SK-N-SH (cell line): ENCODE data around the gene SLC6A8. TPM values are rescaled to one million over a fixed set of nuclear protein-coding genes. Genes with fewer than 3 reads are reported as not detected.

ENCODE experiments used
- CTCF ChIA-PET: fragments of 300-600, 350-600 bp; formaldehyde crosslinking; extraction: SDS; loops from one replicate; lab custom pipeline; 2021; lab: Yijun Ruan, JAX
- POLR2A ChIA-PET: fragments of 350-600 bp; sonication (Branson Sonifier 250); formaldehyde crosslinking; extraction: SDS; loops from one replicate; lab custom pipeline; 2020; ENCODE audit warnings: antibody characterized with exemption, inconsistent platforms; lab: Yijun Ruan, JAX
- DNase-seq: peaks from one replicate; pipeline ENCODE4 v3.0.0; 2012
- H2AFZ ChIP-seq: fragments of 200-600 bp; sonication (generic); 2 replicates; pipeline ENCODE4 v1.8.1; 2016; ENCODE audit warnings: antibody characterized with exemption, mild to moderate bottlenecking, low read depth
- H3F3A ChIP-seq: fragments of 200-600 bp; sonication (generic); replicated peaks from 2 replicates; pipeline ENCODE3; 2016; ENCODE audit warnings: antibody characterized with exemption, mild to moderate bottlenecking; ENCODE audit not compliant: insufficient read depth
- H3K27ac ChIP-seq, 2 experiments: fragments of 200-500 bp in 1 of 2; fragments of 200-600 bp in 1 of 2; sonication (Bioruptor generic) in 1 of 2; sonication (generic), shearing (Covaris generic) in 1 of 2; 2 replicates each; pipeline versions ENCODE4 v1.5.1 to v1.6.1; 2014 to 2016; ENCODE audit warnings: low read depth in 2 of 2, inconsistent platforms in 1 of 2, low read length in 1 of 2, mild to moderate bottlenecking in 1 of 2, mixed read lengths in 1 of 2
- H3K27me3 ChIP-seq: fragments of 200-600 bp; sonication (generic), shearing (Covaris generic); 2 replicates; pipeline ENCODE4 v1.6.1; 2016; ENCODE audit warnings: mixed run types; ENCODE audit not compliant: insufficient read depth
- H3K36me3 ChIP-seq, 2 experiments: fragments of 200-500 bp in 1 of 2; fragments of 200-600 bp in 1 of 2; sonication (Bioruptor generic) in 1 of 2; sonication (generic) in 1 of 2; replicated peaks in 1 of 2; 2 replicates each; pipeline versions ENCODE3 to v1.5.1; 2014 to 2016; ENCODE audit warnings: low read length in 1 of 2, mild to moderate bottlenecking in 1 of 2; ENCODE audit not compliant: insufficient read depth in 2 of 2, control insufficient read depth in 1 of 2
- H3K4me1 ChIP-seq, 2 experiments: fragments of 200-500 bp in 1 of 2; fragments of 200-600 bp in 1 of 2; sonication (Bioruptor generic) in 1 of 2; sonication (generic), shearing (Covaris generic) in 1 of 2; 2 replicates each; pipeline versions ENCODE4 v1.5.1 to v1.6.1; 2014 to 2016; ENCODE audit warnings: low read depth in 1 of 2, low read length in 1 of 2, mixed run types in 1 of 2; ENCODE audit not compliant: insufficient read depth in 2 of 2, control insufficient read depth in 1 of 2
- H3K4me2 ChIP-seq: fragments of 200-600 bp; sonication (generic), shearing (Covaris generic); 2 replicates; pipeline ENCODE4 v1.6.1; 2017; ENCODE audit warnings: mixed run types
- H3K4me3 ChIP-seq, 2 experiments: fragments of 200-500 bp in 1 of 2; fragments of 200-600 bp in 1 of 2; sonication (Bioruptor generic) in 1 of 2; sonication (generic), shearing (Covaris generic) in 1 of 2; 2 replicates each; pipeline versions ENCODE4 v1.5.1 to v1.8.1; 2014 to 2016; ENCODE audit warnings: low read depth in 2 of 2, inconsistent platforms in 1 of 2, low read length in 1 of 2, mild to moderate bottlenecking in 1 of 2, mixed read lengths in 1 of 2, moderate library complexity in 1 of 2
- H3K79me2 ChIP-seq: fragments of 200-600 bp; sonication (generic); 2 replicates; pipeline ENCODE4 v1.8.1; 2017; ENCODE audit warnings: mild to moderate bottlenecking; ENCODE audit not compliant: insufficient read depth
- H3K9ac ChIP-seq: fragments of 200-600 bp; sonication (generic); 2 replicates; pipeline ENCODE4 v1.6.1; 2017; ENCODE audit warnings: mixed run types
- H3K9me2 ChIP-seq: fragments of 200-600 bp; sonication (generic); 2 replicates; pipeline ENCODE4 v1.6.1; 2017; ENCODE audit warnings: mixed run types
- H3K9me3 ChIP-seq: fragments of 200-600 bp; sonication (generic); 2 replicates; pipeline ENCODE4 v1.6.1; 2017; ENCODE audit warnings: mixed run types, mild to moderate bottlenecking, moderate library complexity
- H4K20me1 ChIP-seq: fragments of 200-600 bp; sonication (generic); 2 replicates; pipeline ENCODE4 v1.6.1; 2017; ENCODE audit warnings: mild to moderate bottlenecking, mixed run types; ENCODE audit not compliant: insufficient read depth
- CHD2 ChIP-seq: fragments of 150-350 bp; IDR thresholded peaks from 2 replicates; pipeline ENCODE4 v1.6.1; 2018; ENCODE audit warnings: low read length; ENCODE audit not compliant: partially characterized antibody
- EP300 ChIP-seq, 2 experiments: IDR thresholded peaks; 2 replicates each; pipeline versions ENCODE4 v1.4.0 to v1.6.1; 2012; ENCODE audit warnings: borderline replicate concordance in 1 of 2, low read depth in 1 of 2, low read length in 1 of 2
- EZH2phosphoT487 ChIP-seq: fragments of 200-600 bp; sonication (generic); IDR thresholded peaks from 2 replicates; pipeline ENCODE4 v1.6.1; 2017; ENCODE audit warnings: low read depth, mixed run types, mild to moderate bottlenecking, antibody characterized with exemption, moderate library complexity, borderline replicate concordance
- FOSL2 ChIP-seq: IDR thresholded peaks from 2 replicates; pipeline ENCODE4 v1.4.0; 2012; ENCODE audit warnings: low read depth, mild to moderate bottlenecking, moderate library complexity, borderline replicate concordance
- FOXM1 ChIP-seq: IDR thresholded peaks from 2 replicates; pipeline ENCODE4 v1.4.0; 2012; ENCODE audit warnings: low read depth, mild to moderate bottlenecking
- JUND ChIP-seq: IDR thresholded peaks from 2 replicates; pipeline ENCODE4 v1.4.0; 2012
- MAX ChIP-seq: IDR thresholded peaks from 2 replicates; pipeline ENCODE4 v1.4.0; 2012; ENCODE audit warnings: low read depth
- MEF2A ChIP-seq: IDR thresholded peaks from 2 replicates; pipeline ENCODE4 v1.4.0; 2012; ENCODE audit warnings: low read depth, borderline replicate concordance
- MXI1 ChIP-seq: IDR thresholded peaks from 2 replicates; pipeline ENCODE4 v1.6.1; 2012; ENCODE audit warnings: mild to moderate bottlenecking, low read depth, low read length, improper control_type of control experiment
- NRF1 ChIP-seq: IDR thresholded peaks from 2 replicates; pipeline ENCODE4 v1.6.1; 2012; ENCODE audit warnings: low read depth, mild to moderate bottlenecking, low read length
- POLR2AphosphoS5 ChIP-seq: IDR thresholded peaks from 2 replicates; pipeline ENCODE4 v1.6.1; 2012; ENCODE audit warnings: low read depth, low read length
- RFX5 ChIP-seq: IDR thresholded peaks from 2 replicates; pipeline ENCODE4 v1.6.1; 2012; ENCODE audit warnings: mild to moderate bottlenecking, improper control_type of control experiment, low read length
- RXRA ChIP-seq: IDR thresholded peaks from 2 replicates; pipeline ENCODE4 v1.4.0; 2012; ENCODE audit warnings: low read depth, mild to moderate bottlenecking, borderline replicate concordance
- SIN3A ChIP-seq: IDR thresholded peaks from 2 replicates; pipeline ENCODE4 v1.6.1; 2012; ENCODE audit warnings: low read depth, mild to moderate bottlenecking, low read length, moderate library complexity, borderline replicate concordance
- SMC3 ChIP-seq: IDR thresholded peaks from 2 replicates; pipeline ENCODE4 v1.6.1; 2012; ENCODE audit warnings: low read depth, low read length, improper control_type of control experiment
- TEAD4 ChIP-seq: IDR thresholded peaks from 2 replicates; pipeline ENCODE4 v1.4.0; 2012; ENCODE audit warnings: mild to moderate bottlenecking, borderline replicate concordance; ENCODE audit not compliant: insufficient read depth
- USF2 ChIP-seq: fragments of 150-350 bp; IDR thresholded peaks from 2 replicates; pipeline ENCODE4 v1.6.1; 2017; ENCODE audit warnings: antibody characterized with exemption, low read length, low read depth, borderline replicate concordance
- WGBS: methylation state at CpG from one replicate; pipeline ENCODE4 v1.1.6; 2017; ENCODE audit warnings: low lambda C conversion rate; 5-methylcytosine and 5-hydroxymethylcytosine counted together
- polyA plus RNA-seq, 3 experiments: library from polyadenylated mRNA; depleted of rRNA; stranded (reverse); fragments of >200 nt; gene quantifications; 2 replicates each; pipeline ENCODE4 v1.2.3, GENCODE V29; 2012
- TF ChIP-seq, protein P1 (sequence below): IDR thresholded peaks from 2 replicates; pipeline ENCODE4 v1.6.1; 2012; ENCODE audit warnings: mild to moderate bottlenecking, low read depth, low read length, moderate library complexity
- TF ChIP-seq, protein P2 (sequence below): fragments of 200-600 bp; sonication (generic); IDR thresholded peaks from 2 replicates; pipeline ENCODE4 v1.6.1; 2017; ENCODE audit warnings: antibody characterized with exemption, mild to moderate bottlenecking, moderate library complexity

The SLC6A8 gene
- polyA plus RNA-seq, 1 of the 3 experiments (the other 2 are of a cell fraction): 30.8 TPM

- Histone ChIP-seq H3K4me1 (peaks cover 0 to 6% of the 10 kb centered on the region in 2 experiments; a peak in 1 of 4 replicates), H3K9me3 (no peaks in the 10 kb centered on the region), H3K4me2 (no peak overlapping the region), H3K9ac (no peak overlapping the region), H2AFZ (no peak overlapping the region), H3K27me3 (peaks cover 16% of the 10 kb centered on the region; the same call in 1 of the 2 replicates), H3K36me3 (peaks cover 7 to 13% of the 10 kb centered on the region in 2 experiments), H4K20me1 (0 out of 2 replicates have a peak, but pooled peaks cover 9% of the 10 kb centered on the region), H3K4me3 (no peak overlapping the region), H3F3A (no peaks in the 10 kb centered on the region), H3K79me2 (peaks cover 6% of the 10 kb centered on the region; the same call in 1 of the 2 replicates), H3K9me2 (no peaks in the 10 kb centered on the region), H3K27ac (no peak overlapping the region)
- TF ChIP-seq USF2: no peak
- no peak for TF ChIP-seq RFX5
- TF ChIP-seq EZH2phosphoT487: no peak
- TF ChIP-seq POLR2AphosphoS5: no peak
- no peak for TF ChIP-seq NRF1
- TF ChIP-seq MEF2A: no peak
- TF ChIP-seq, protein P1, sequence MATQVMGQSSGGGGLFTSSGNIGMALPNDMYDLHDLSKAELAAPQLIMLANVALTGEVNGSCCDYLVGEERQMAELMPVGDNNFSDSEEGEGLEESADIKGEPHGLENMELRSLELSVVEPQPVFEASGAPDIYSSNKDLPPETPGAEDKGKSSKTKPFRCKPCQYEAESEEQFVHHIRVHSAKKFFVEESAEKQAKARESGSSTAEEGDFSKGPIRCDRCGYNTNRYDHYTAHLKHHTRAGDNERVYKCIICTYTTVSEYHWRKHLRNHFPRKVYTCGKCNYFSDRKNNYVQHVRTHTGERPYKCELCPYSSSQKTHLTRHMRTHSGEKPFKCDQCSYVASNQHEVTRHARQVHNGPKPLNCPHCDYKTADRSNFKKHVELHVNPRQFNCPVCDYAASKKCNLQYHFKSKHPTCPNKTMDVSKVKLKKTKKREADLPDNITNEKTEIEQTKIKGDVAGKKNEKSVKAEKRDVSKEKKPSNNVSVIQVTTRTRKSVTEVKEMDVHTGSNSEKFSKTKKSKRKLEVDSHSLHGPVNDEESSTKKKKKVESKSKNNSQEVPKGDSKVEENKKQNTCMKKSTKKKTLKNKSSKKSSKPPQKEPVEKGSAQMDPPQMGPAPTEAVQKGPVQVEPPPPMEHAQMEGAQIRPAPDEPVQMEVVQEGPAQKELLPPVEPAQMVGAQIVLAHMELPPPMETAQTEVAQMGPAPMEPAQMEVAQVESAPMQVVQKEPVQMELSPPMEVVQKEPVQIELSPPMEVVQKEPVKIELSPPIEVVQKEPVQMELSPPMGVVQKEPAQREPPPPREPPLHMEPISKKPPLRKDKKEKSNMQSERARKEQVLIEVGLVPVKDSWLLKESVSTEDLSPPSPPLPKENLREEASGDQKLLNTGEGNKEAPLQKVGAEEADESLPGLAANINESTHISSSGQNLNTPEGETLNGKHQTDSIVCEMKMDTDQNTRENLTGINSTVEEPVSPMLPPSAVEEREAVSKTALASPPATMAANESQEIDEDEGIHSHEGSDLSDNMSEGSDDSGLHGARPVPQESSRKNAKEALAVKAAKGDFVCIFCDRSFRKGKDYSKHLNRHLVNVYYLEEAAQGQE: no peak
- no peak for TF ChIP-seq FOSL2
- no peak for TF ChIP-seq JUND
- TF ChIP-seq, protein P2, sequence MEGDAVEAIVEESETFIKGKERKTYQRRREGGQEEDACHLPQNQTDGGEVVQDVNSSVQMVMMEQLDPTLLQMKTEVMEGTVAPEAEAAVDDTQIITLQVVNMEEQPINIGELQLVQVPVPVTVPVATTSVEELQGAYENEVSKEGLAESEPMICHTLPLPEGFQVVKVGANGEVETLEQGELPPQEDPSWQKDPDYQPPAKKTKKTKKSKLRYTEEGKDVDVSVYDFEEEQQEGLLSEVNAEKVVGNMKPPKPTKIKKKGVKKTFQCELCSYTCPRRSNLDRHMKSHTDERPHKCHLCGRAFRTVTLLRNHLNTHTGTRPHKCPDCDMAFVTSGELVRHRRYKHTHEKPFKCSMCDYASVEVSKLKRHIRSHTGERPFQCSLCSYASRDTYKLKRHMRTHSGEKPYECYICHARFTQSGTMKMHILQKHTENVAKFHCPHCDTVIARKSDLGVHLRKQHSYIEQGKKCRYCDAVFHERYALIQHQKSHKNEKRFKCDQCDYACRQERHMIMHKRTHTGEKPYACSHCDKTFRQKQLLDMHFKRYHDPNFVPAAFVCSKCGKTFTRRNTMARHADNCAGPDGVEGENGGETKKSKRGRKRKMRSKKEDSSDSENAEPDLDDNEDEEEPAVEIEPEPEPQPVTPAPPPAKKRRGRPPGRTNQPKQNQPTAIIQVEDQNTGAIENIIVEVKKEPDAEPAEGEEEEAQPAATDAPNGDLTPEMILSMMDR: no peak
- no peak for TF ChIP-seq RXRA
- no peak for TF ChIP-seq SIN3A
- TF ChIP-seq TEAD4: no peak
- no peak for TF ChIP-seq EP300 (IDR thresholded peaks at IDR 0.05; ENCODE audit: borderline replicate concordance in 1 of 2, low read depth in 1 of 2, low read length in 1 of 2)
- no peak for TF ChIP-seq FOXM1
- TF ChIP-seq MXI1: no peak
- TF ChIP-seq CHD2: no peak
- no peak for TF ChIP-seq SMC3
- TF ChIP-seq MAX: no peak
- DNase-seq: no peak
- ChIA-PET POLR2A (interaction anchor here (1.4 kb wide), 1 partner anchor 25 kb away, joined by 4 read pairs; no protein-coding TSS in a partner anchor), CTCF (interaction anchor here (1.0 to 2.7 kb wide), 4 partner anchors 10 to 237 kb away, joined by 4 to 11 read pairs (median 6); no protein-coding TSS in a partner anchor)
- 45% methylated on average over 24 of the region's 27 CpGs for WGBS
These were observed 22.3 kb downstream of the SLC6A8 start for GRCh38 chrX:153709726-153710674.
